Measurements from ENCODE around the gene CACNA1E. TPM values are rescaled to one million over a fixed set of nuclear protein-coding genes. Genes with fewer than 3 reads are reported as not detected.

The CACNA1E gene
- total and polyA plus RNA-seq, 2 of the 13 experiments (the other 11 are each of a cell fraction or from before 2014, with no cell fraction given), result not detected

DNA sequence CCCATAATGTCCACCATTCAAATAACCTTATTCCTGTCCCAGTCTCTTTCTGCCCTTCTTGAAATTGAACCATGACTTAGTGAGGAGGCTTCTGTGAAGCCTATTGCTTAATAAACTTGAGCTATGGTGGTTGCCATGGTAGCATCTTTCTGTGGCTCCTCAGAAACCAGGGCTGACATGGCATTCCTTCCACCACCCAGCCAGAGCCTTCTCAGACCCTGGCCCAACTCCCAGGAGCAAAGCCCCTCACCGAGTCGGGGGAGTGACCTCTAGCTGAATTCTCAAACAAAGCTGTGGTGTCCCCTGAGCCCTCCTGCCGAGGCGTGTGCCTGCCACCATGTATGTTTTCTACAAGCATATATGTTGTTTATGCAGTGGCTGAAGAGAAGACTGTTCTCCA is 259.1 kb downstream of the CACNA1E start:
- Histone ChIP-seq H3K27ac (ENCODE audit: extremely low read length, insufficient read depth, low read length) (no peak overlapping the region), H4K20me1 (ENCODE audit: insufficient read depth, low read length) (no peaks in the 10 kb centered on the region), H3K27me3 (ENCODE audit: control insufficient read depth in 1 of 2, insufficient read depth in 2 of 2, low read length in 2 of 2) (no peaks in the 10 kb centered on the region; a peak in 1 of 5 replicates), H3K4me3 (replicated peaks in 1 of 3; ENCODE audit: insufficient read depth in 1 of 3, low read depth in 2 of 3, low read length in 3 of 3) (no peak overlapping the region), H3K4me2 (ENCODE audit: low read depth, low read length) (no peak overlapping the region), H3K79me2 (ENCODE audit: insufficient read depth, low read length) (no peaks in the 10 kb centered on the region), H3K9me3 (ENCODE audit: low read length) (no peaks in the 10 kb centered on the region), H3K36me3 (replicated peaks in 1 of 2; ENCODE audit: control insufficient read depth in 1 of 2, insufficient read depth in 2 of 2, low read length in 2 of 2) (no peaks in the 10 kb centered on the region), H2AFZ (ENCODE audit: low read length) (no peak overlapping the region), H3K4me1 (ENCODE audit: insufficient read depth, low read length) (no peaks in the 10 kb centered on the region), H3K9ac (ENCODE audit: insufficient read depth, low read depth, low read length) (no peak overlapping the region)
- ATAC-seq (no peak), DNase-seq (ENCODE audit: low spot score) (no peak), FAIRE-seq (no peak)
- intact Hi-C loops (cut with micrococcal nuclease; ENCODE audit: unreplicated experiment) (no loop called here), in situ Hi-C loops (cut with HindIII; ENCODE audit: extremely low pct_ligation_motif_present, low pct_unique_long_range_greater_than_20kb) (no loop called here)
- POLR2A ChIA-PET, result no interaction called here
- no TSS peak for BruUV-seq (replicated peaks)
- WGBS (ENCODE audit: low lambda C conversion rate), result 0% methylated on average over 4 of the region's 4 CpGs
- CTCF ChIA-PET (ENCODE audit: low intra/inter-chr PET ratio, low total read pairs), result no interaction called here
- TF ChIP-seq HNRNPUL1 (IDR thresholded peaks at IDR 0.05; ENCODE audit: low read depth, low read length) (no peak), PAWR (CRISPR knock-in tag; IDR thresholded peaks at IDR 0.05; ENCODE audit: borderline replicate concordance) (no peak), ZNF160 (CRISPR knock-in tag; IDR thresholded peaks at IDR 0.05) (no peak), SAFB2 (CRISPR knock-in tag; IDR thresholded peaks at IDR 0.05; ENCODE audit: borderline replicate concordance, low read depth) (no peak), ZNF263 (CRISPR knock-in tag; IDR thresholded peaks at IDR 0.05) (no peak), FOSL2 (CRISPR knock-in tag; IDR thresholded peaks at IDR 0.05) (no peak), TOE1 (CRISPR knock-in tag; IDR thresholded peaks at IDR 0.05) (no peak)
- TF ChIP-seq, protein P1, sequence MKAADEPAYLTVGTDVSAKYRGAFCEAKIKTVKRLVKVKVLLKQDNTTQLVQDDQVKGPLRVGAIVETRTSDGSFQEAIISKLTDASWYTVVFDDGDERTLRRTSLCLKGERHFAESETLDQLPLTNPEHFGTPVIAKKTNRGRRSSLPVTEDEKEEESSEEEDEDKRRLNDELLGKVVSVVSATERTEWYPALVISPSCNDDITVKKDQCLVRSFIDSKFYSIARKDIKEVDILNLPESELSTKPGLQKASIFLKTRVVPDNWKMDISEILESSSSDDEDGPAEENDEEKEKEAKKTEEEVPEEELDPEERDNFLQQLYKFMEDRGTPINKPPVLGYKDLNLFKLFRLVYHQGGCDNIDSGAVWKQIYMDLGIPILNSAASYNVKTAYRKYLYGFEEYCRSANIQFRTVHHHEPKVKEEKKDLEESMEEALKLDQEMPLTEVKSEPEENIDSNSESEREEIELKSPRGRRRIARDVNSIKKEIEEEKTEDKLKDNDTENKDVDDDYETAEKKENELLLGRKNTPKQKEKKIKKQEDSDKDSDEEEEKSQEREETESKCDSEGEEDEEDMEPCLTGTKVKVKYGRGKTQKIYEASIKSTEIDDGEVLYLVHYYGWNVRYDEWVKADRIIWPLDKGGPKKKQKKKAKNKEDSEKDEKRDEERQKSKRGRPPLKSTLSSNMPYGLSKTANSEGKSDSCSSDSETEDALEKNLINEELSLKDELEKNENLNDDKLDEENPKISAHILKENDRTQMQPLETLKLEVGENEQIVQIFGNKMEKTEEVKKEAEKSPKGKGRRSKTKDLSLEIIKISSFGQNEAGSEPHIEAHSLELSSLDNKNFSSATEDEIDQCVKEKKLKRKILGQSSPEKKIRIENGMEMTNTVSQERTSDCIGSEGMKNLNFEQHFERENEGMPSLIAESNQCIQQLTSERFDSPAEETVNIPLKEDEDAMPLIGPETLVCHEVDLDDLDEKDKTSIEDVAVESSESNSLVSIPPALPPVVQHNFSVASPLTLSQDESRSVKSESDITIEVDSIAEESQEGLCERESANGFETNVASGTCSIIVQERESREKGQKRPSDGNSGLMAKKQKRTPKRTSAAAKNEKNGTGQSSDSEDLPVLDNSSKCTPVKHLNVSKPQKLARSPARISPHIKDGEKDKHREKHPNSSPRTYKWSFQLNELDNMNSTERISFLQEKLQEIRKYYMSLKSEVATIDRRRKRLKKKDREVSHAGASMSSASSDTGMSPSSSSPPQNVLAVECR (CRISPR knock-in tag; IDR thresholded peaks at IDR 0.05; ENCODE audit: borderline replicate concordance), result no peak
- TF ChIP-seq, protein P2, sequence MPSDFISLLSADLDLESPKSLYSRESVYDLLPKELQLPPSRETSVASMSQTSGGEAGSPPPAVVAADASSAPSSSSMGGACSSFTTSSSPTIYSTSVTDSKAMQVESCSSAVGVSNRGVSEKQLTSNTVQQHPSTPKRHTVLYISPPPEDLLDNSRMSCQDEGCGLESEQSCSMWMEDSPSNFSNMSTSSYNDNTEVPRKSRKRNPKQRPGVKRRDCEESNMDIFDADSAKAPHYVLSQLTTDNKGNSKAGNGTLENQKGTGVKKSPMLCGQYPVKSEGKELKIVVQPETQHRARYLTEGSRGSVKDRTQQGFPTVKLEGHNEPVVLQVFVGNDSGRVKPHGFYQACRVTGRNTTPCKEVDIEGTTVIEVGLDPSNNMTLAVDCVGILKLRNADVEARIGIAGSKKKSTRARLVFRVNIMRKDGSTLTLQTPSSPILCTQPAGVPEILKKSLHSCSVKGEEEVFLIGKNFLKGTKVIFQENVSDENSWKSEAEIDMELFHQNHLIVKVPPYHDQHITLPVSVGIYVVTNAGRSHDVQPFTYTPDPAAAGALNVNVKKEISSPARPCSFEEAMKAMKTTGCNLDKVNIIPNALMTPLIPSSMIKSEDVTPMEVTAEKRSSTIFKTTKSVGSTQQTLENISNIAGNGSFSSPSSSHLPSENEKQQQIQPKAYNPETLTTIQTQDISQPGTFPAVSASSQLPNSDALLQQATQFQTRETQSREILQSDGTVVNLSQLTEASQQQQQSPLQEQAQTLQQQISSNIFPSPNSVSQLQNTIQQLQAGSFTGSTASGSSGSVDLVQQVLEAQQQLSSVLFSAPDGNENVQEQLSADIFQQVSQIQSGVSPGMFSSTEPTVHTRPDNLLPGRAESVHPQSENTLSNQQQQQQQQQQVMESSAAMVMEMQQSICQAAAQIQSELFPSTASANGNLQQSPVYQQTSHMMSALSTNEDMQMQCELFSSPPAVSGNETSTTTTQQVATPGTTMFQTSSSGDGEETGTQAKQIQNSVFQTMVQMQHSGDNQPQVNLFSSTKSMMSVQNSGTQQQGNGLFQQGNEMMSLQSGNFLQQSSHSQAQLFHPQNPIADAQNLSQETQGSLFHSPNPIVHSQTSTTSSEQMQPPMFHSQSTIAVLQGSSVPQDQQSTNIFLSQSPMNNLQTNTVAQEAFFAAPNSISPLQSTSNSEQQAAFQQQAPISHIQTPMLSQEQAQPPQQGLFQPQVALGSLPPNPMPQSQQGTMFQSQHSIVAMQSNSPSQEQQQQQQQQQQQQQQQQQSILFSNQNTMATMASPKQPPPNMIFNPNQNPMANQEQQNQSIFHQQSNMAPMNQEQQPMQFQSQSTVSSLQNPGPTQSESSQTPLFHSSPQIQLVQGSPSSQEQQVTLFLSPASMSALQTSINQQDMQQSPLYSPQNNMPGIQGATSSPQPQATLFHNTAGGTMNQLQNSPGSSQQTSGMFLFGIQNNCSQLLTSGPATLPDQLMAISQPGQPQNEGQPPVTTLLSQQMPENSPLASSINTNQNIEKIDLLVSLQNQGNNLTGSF (CRISPR knock-in tag; IDR thresholded peaks at IDR 0.05), result no peak
- TF ChIP-seq, protein P3, sequence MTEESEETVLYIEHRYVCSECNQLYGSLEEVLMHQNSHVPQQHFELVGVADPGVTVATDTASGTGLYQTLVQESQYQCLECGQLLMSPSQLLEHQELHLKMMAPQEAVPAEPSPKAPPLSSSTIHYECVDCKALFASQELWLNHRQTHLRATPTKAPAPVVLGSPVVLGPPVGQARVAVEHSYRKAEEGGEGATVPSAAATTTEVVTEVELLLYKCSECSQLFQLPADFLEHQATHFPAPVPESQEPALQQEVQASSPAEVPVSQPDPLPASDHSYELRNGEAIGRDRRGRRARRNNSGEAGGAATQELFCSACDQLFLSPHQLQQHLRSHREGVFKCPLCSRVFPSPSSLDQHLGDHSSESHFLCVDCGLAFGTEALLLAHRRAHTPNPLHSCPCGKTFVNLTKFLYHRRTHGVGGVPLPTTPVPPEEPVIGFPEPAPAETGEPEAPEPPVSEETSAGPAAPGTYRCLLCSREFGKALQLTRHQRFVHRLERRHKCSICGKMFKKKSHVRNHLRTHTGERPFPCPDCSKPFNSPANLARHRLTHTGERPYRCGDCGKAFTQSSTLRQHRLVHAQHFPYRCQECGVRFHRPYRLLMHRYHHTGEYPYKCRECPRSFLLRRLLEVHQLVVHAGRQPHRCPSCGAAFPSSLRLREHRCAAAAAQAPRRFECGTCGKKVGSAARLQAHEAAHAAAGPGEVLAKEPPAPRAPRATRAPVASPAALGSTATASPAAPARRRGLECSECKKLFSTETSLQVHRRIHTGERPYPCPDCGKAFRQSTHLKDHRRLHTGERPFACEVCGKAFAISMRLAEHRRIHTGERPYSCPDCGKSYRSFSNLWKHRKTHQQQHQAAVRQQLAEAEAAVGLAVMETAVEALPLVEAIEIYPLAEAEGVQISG (CRISPR knock-in tag; IDR thresholded peaks at IDR 0.05), result no peak
- TF ChIP-seq, protein P4, sequence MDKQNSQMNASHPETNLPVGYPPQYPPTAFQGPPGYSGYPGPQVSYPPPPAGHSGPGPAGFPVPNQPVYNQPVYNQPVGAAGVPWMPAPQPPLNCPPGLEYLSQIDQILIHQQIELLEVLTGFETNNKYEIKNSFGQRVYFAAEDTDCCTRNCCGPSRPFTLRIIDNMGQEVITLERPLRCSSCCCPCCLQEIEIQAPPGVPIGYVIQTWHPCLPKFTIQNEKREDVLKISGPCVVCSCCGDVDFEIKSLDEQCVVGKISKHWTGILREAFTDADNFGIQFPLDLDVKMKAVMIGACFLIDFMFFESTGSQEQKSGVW (CRISPR knock-in tag; IDR thresholded peaks at IDR 0.05; ENCODE audit: borderline replicate concordance), result no peak

All from HepG2 (cell line).